MM.1S (cell line): Measurements from ENCODE around the gene SMAD7.

Experiments used
- DNase-seq: peaks from one replicate; pipeline ENCODE4 v3.0.0-alpha.2; 2015
- H2AFZ ChIP-seq: fragments of 300-600 bp; sonication (generic); 2 replicates; pipeline ENCODE4 v1.6.0; 2016; ENCODE audit warnings: antibody characterized with exemption, low read length
- H3F3A ChIP-seq: fragments of 300-600 bp; sonication (generic); 2 replicates; pipeline ENCODE4 v1.6.1; 2016; ENCODE audit warnings: mild to moderate bottlenecking, antibody characterized with exemption, low read length, moderate library complexity, mixed read lengths; ENCODE audit not compliant: insufficient read depth
- H3K27ac ChIP-seq: fragments of 300-600 bp; sonication (generic); 2 replicates; pipeline ENCODE4 v1.5.1; 2016; ENCODE audit warnings: mild to moderate bottlenecking, low read length
- H3K27me3 ChIP-seq: fragments of 300-600 bp; sonication (generic); replicated peaks from 2 replicates; pipeline ENCODE4 v1.6.0; 2016; ENCODE audit warnings: low read length; ENCODE audit not compliant: insufficient read depth
- H3K36me3 ChIP-seq: fragments of 300-600 bp; sonication (generic); replicated peaks from 2 replicates; pipeline ENCODE4 v1.6.1; 2016; ENCODE audit warnings: mild to moderate bottlenecking, low read length, mixed read lengths; ENCODE audit not compliant: insufficient read depth
- H3K4me1 ChIP-seq: fragments of 300-600 bp; sonication (generic); 2 replicates; pipeline ENCODE4 v1.6.1; 2016; ENCODE audit warnings: low read length, mixed read lengths
- H3K4me2 ChIP-seq: fragments of 300-600 bp; sonication (generic); 2 replicates; pipeline ENCODE4 v1.6.0; 2016; ENCODE audit warnings: low read depth, low read length
- H3K4me3 ChIP-seq: fragments of 300-600 bp; sonication (generic); 2 replicates; pipeline ENCODE4 v1.5.1; 2016; ENCODE audit warnings: low read length, mixed read lengths
- H3K79me2 ChIP-seq: fragments of 300-600 bp; sonication (generic); 2 replicates; pipeline ENCODE4 v1.6.1; 2016; ENCODE audit warnings: mixed run types, low read length, mixed read lengths
- H3K9ac ChIP-seq: fragments of 300-600 bp; sonication (generic); 2 replicates; pipeline ENCODE4 v1.6.1; 2016; ENCODE audit warnings: low read length, mixed read lengths
- H3K9me2 ChIP-seq: fragments of 300-600 bp; sonication (generic); replicated peaks from 2 replicates; pipeline ENCODE4 v1.6.1; 2016; ENCODE audit warnings: mild to moderate bottlenecking, low read length, mixed read lengths; ENCODE audit not compliant: insufficient read depth
- H3K9me3 ChIP-seq: fragments of 300-600 bp; sonication (generic); replicated peaks from 2 replicates; pipeline ENCODE4 v1.6.1; 2016; ENCODE audit warnings: mild to moderate bottlenecking, low read length, mixed read lengths; ENCODE audit not compliant: insufficient read depth
- H4K20me1 ChIP-seq: fragments of 300-600 bp; sonication (generic); 2 replicates; pipeline ENCODE4 v1.6.1; 2016; ENCODE audit warnings: mild to moderate bottlenecking, low read length, moderate library complexity, mixed read lengths; ENCODE audit not compliant: insufficient read depth
- CTCF ChIP-seq: fragments of 300-600 bp; sonication (generic); IDR thresholded peaks from 2 replicates; pipeline ENCODE4 v1.5.1; 2016; ENCODE audit warnings: antibody characterized with exemption, low read length, mixed read lengths
- EZH2 ChIP-seq: fragments of 300-600 bp; sonication (generic); optimal IDR thresholded peaks from 2 replicates; pipeline ENCODE3; 2017; ENCODE audit warnings: low read depth, mild to moderate bottlenecking, antibody characterized with exemption, low read length, mixed read lengths
- EZH2phosphoT487 ChIP-seq: fragments of 300-600 bp; sonication (generic); IDR thresholded peaks from 2 replicates; pipeline ENCODE4 v1.6.1; 2018; ENCODE audit warnings: antibody characterized with exemption, low read length

The SMAD7 gene

GRCh38 chr18:48985161-48985560, 34.4 kb upstream of the SMAD7 start:
- no peak overlapping the region for H3K4me2 ChIP-seq
- H3K4me3 ChIP-seq: no peak overlapping the region
- H3K9ac ChIP-seq: no peak overlapping the region
- no peaks in the 10 kb centered on the region for H3K4me1 ChIP-seq
- no peak for DNase-seq
- H3K9me3 ChIP-seq: no peaks in the 10 kb centered on the region
- H4K20me1 ChIP-seq: no peaks in the 10 kb centered on the region
- H3K27me3 ChIP-seq: no peaks in the 10 kb centered on the region
- no peak overlapping the region for H2AFZ ChIP-seq
- no peaks in the 10 kb centered on the region for H3F3A ChIP-seq
- TF ChIP-seq EZH2phosphoT487: no peak
- TF ChIP-seq EZH2: no peak
- TF ChIP-seq CTCF: no peak
- no peaks in the 10 kb centered on the region for H3K9me2 ChIP-seq
- H3K27ac ChIP-seq: no peak overlapping the region
- H3K36me3 ChIP-seq: no peaks in the 10 kb centered on the region
- no peaks in the 10 kb centered on the region for H3K79me2 ChIP-seq

- no peaks in the 10 kb centered on the region for H3K27me3 ChIP-seq
- no peaks in the 10 kb centered on the region for H3K9me2 ChIP-seq
- TF ChIP-seq EZH2 (no peak), EZH2phosphoT487 (no peak), CTCF (no peak)
- no peaks in the 10 kb centered on the region for H3F3A ChIP-seq
- H2AFZ ChIP-seq: no peak overlapping the region
- no peak overlapping the region for H3K27ac ChIP-seq
- H3K36me3 ChIP-seq: no peaks in the 10 kb centered on the region
- H3K4me3 ChIP-seq: no peak overlapping the region
- DNase-seq: no peak
- H3K4me1 ChIP-seq: no peaks in the 10 kb centered on the region
- no peak overlapping the region for H3K4me2 ChIP-seq
- no peaks in the 10 kb centered on the region for H3K9me3 ChIP-seq
- no peaks in the 10 kb centered on the region for H3K79me2 ChIP-seq
- no peaks in the 10 kb centered on the region for H4K20me1 ChIP-seq
- no peak overlapping the region for H3K9ac ChIP-seq
These were observed 33.1 kb upstream of the SMAD7 start for GRCh38 chr18:48983793-48984437.

- Histone ChIP-seq H3K36me3 (no peaks in the 10 kb centered on the region), H2AFZ (no peak overlapping the region), H3K4me2 (no peak overlapping the region), H3F3A (no peaks in the 10 kb centered on the region), H3K79me2 (no peaks in the 10 kb centered on the region), H3K9ac (no peak overlapping the region), H3K27ac (no peak overlapping the region), H4K20me1 (no peaks in the 10 kb centered on the region), H3K4me3 (no peak overlapping the region), H3K9me3 (no peaks in the 10 kb centered on the region), H3K4me1 (no peaks in the 10 kb centered on the region), H3K9me2 (no peaks in the 10 kb centered on the region), H3K27me3 (no peaks in the 10 kb centered on the region)
- DNase-seq: no peak
- TF ChIP-seq CTCF (no peak), EZH2phosphoT487 (no peak), EZH2 (no peak)
These were observed 31.5 kb upstream of the SMAD7 start for GRCh38 chr18:48982266-48982665.
